Measurements from ENCODE around the gene WNK1.

WNK1 gene

DNA sequence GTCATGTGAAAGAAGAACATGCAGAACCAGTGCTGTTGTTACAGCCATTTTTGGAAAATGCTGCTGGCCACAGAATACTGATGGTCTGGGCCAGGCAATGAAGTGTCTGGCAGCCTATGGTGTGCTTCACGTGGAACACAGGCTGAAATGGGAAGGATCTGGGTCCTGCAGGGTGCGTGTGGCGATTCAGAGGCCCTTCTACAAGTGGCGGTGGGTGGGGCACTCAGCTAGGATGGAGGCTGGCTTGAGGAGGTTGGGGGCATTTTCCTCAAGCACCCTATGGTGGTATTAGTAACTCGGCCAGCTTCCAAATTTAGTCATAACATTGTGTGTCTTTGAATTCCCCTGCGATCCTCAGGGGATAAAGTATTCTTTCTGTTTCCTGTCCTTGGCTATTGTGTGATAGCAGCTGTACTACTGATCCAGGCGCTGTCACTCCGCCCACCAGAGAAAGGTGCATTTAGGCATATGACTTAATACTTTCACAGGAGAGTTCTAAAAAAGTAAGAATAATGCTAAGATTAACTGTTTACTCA, 206.3 kb downstream of the WNK1 start:
- DNase-seq, result no peak
